Measurements from ENCODE around the gene MTMR2.

Gene MTMR2

GRCh38 chr11:95917193-95918036 lies 6.5 kb downstream of the MTMR2 start:
- DNase-seq = no peak

- DNase-seq = no peak
Observed at GRCh38 chr11:95916049-95916448, 7.9 kb downstream of the MTMR2 start.

GRCh38 chr11:95915051-95915450 lies 8.9 kb downstream of the MTMR2 start:
- DNase-seq = no peak

- DNase-seq = no peak
Observed at GRCh38 chr11:95913830-95914615, 9.9 kb downstream of the MTMR2 start.

GRCh38 chr11:95912902-95913560 lies 10.9 kb downstream of the MTMR2 start:
- DNase-seq = no peak

- DNase-seq = no peak
Observed at GRCh38 chr11:95911369-95911759, 12.5 kb downstream of the MTMR2 start.

GRCh38 chr11:95910638-95911368 lies 13.1 kb downstream of the MTMR2 start:
- no peak for DNase-seq

- DNase-seq = no peak
Observed at GRCh38 chr11:95908826-95909225, 15.1 kb downstream of the MTMR2 start.

GRCh38 chr11:95907476-95907875 lies 16.4 kb downstream of the MTMR2 start:
- no peak for DNase-seq

- no peak for DNase-seq
Observed at GRCh38 chr11:95904009-95904650, 19.8 kb downstream of the MTMR2 start.

- no peak for DNase-seq
Observed at GRCh38 chr11:95898782-95899181, 25.1 kb downstream of the MTMR2 start.

- no peak for DNase-seq
Observed at GRCh38 chr11:95897731-95898130, 26.2 kb downstream of the MTMR2 start.

- DNase-seq = no peak
Observed at GRCh38 chr11:95895815-95896214, 28.1 kb downstream of the MTMR2 start.

GRCh38 chr11:95892892-95893570 lies 30.9 kb downstream of the MTMR2 start:
- DNase-seq = no peak

- DNase-seq = no peak
Observed at GRCh38 chr11:95892492-95892891, 31.4 kb downstream of the MTMR2 start.

- no peak for DNase-seq
Observed at GRCh38 chr11:95891423-95892170, 32.3 kb downstream of the MTMR2 start.

GRCh38 chr11:95888852-95889251 lies 35.1 kb downstream of the MTMR2 start:
- no peak for DNase-seq

GRCh38 chr11:95888439-95888838 lies 35.5 kb downstream of the MTMR2 start:
- DNase-seq = no peak

GRCh38 chr11:95886462-95886861 lies 37.4 kb downstream of the MTMR2 start:
- no peak for DNase-seq

GRCh38 chr11:95884802-95885201 lies 39.1 kb downstream of the MTMR2 start:
- DNase-seq = no peak

GRCh38 chr11:95884376-95884775 lies 39.5 kb downstream of the MTMR2 start:
- DNase-seq = no peak
